ENCODE measurements around the gene SPNS2. TPM values are rescaled to one million over a fixed set of nuclear protein-coding genes. Genes with fewer than 3 reads are reported as not detected.

SPNS2 gene, protein sequence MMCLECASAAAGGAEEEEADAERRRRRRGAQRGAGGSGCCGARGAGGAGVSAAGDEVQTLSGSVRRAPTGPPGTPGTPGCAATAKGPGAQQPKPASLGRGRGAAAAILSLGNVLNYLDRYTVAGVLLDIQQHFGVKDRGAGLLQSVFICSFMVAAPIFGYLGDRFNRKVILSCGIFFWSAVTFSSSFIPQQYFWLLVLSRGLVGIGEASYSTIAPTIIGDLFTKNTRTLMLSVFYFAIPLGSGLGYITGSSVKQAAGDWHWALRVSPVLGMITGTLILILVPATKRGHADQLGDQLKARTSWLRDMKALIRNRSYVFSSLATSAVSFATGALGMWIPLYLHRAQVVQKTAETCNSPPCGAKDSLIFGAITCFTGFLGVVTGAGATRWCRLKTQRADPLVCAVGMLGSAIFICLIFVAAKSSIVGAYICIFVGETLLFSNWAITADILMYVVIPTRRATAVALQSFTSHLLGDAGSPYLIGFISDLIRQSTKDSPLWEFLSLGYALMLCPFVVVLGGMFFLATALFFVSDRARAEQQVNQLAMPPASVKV
- total RNA-seq (under 0.01 and 0.17 TPM in 2 replicates), polyA plus RNA-seq (not detected in 2 replicates), polyA minus RNA-seq (ENCODE audit: low replicate concordance) (not detected in 2 replicates)
- polyA plus RNA-seq (2012): 0.15 TPM in 1 of 2 replicates, not detected in the other

DNA sequence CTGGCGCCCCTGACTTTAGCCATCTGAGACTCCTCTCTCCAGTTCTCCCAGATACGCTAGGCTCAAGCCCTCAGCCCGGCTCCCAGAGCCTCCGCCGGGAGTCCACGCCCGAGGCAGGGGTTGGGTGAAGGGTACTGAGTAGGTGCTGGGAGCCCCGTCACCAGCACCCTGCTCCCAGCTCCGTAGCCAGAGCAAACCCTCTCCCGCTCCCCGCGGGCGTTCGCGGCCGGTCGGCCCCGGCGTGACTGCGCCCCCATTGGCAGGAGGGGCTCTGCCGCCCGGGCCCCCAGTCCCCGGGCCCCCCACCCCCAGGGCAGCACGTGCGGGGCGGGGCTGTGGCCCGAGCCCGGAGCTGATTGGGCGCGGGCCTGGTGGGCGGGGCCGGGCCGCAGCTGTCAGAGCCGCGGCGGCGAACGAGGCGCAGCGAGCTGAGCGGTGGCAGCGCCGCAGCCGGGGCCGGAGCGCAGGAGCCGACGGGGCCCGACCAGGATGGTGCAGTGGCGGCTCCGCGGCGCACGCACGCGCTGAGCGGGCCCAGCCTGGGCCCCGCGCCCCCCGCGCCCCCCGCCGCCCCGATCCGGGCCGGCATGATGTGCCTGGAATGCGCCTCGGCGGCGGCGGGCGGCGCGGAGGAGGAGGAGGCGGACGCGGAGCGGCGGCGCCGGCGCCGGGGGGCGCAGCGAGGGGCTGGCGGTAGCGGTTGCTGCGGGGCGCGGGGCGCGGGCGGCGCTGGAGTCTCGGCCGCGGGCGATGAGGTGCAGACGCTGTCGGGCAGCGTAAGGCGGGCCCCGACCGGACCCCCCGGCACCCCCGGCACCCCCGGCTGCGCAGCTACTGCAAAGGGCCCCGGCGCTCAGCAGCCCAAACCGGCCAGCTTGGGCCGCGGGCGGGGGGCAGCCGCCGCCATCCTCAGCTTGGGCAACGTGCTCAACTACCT is at the start of gene SPNS2:
SPNS2 (plus strand) TSS at position 421 of the 937 bp plus-strand sequence; CDS start at position 588, 167 bp downstream.
- H4K20me1 ChIP-seq (ENCODE audit: control insufficient read depth, extremely low read depth, insufficient read depth, low read length): no peaks in the 10 kb centered on the region
- H3K9me3 ChIP-seq (ENCODE audit: control insufficient read depth, insufficient read depth, low read depth, low read length): no peaks in the 10 kb centered on the region
- H3K36me3 ChIP-seq (ENCODE audit: control insufficient read depth, insufficient read depth, low read length): no peaks in the 10 kb centered on the region
- H2AFZ ChIP-seq (ENCODE audit: low read length): no peak within 1 kb of the TSS
- no peaks in the 10 kb centered on the region for H3K4me1 ChIP-seq (ENCODE audit: control insufficient read depth, extremely low read depth, insufficient read depth, low read length)
- TF ChIP-seq EZH2 (IDR thresholded peaks at IDR 0.05; ENCODE audit: low read length, missing control alignments): no peak
- TF ChIP-seq, protein P1, sequence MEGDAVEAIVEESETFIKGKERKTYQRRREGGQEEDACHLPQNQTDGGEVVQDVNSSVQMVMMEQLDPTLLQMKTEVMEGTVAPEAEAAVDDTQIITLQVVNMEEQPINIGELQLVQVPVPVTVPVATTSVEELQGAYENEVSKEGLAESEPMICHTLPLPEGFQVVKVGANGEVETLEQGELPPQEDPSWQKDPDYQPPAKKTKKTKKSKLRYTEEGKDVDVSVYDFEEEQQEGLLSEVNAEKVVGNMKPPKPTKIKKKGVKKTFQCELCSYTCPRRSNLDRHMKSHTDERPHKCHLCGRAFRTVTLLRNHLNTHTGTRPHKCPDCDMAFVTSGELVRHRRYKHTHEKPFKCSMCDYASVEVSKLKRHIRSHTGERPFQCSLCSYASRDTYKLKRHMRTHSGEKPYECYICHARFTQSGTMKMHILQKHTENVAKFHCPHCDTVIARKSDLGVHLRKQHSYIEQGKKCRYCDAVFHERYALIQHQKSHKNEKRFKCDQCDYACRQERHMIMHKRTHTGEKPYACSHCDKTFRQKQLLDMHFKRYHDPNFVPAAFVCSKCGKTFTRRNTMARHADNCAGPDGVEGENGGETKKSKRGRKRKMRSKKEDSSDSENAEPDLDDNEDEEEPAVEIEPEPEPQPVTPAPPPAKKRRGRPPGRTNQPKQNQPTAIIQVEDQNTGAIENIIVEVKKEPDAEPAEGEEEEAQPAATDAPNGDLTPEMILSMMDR (conservative IDR thresholded peaks at IDR 0.05 in 1 of 2, IDR thresholded peaks at IDR 0.05 in 1 of 2; ENCODE audit: low read depth in 1 of 2, low read length in 2 of 2): no peak
- peaks cover 19% of the 10 kb centered on the region for H3K27me3 ChIP-seq (ENCODE audit: control insufficient read depth, insufficient read depth, low read length)
- no peak within 1 kb of the TSS for H3K4me3 ChIP-seq (replicated peaks in 1 of 4; ENCODE audit: control extremely low read depth in 1 of 4, insufficient read depth in 1 of 4, low read depth in 3 of 4, low read length in 4 of 4)
- H3K79me2 ChIP-seq (ENCODE audit: control insufficient read depth, insufficient read depth, low read length): no peaks in the 10 kb centered on the region
- DNase-seq (ENCODE audit: low read depth in 2 of 2): peak; percentile 12 to 39
- H3K4me2 ChIP-seq (ENCODE audit: extremely low read depth, insufficient read depth, low read length): no peak within 1 kb of the TSS
- H3K27ac ChIP-seq (ENCODE audit: insufficient read depth, low read length): no peak within 1 kb of the TSS
- H3K9ac ChIP-seq (ENCODE audit: insufficient read depth, low read length): no peak within 1 kb of the TSS

GRCh38 chr17:4449736-4450135 is 48.9 kb upstream of the SPNS2 start:
- Histone ChIP-seq H3K36me3 (ENCODE audit: control insufficient read depth, insufficient read depth, low read length) (no peaks in the 10 kb centered on the region), H3K79me2 (ENCODE audit: control insufficient read depth, insufficient read depth, low read length) (no peaks in the 10 kb centered on the region), H3K4me3 (replicated peaks in 1 of 4; ENCODE audit: control extremely low read depth in 1 of 4, insufficient read depth in 1 of 4, low read depth in 3 of 4, low read length in 4 of 4) (no peak overlapping the region), H2AFZ (ENCODE audit: low read length) (no peak overlapping the region), H3K4me2 (ENCODE audit: extremely low read depth, insufficient read depth, low read length) (no peak overlapping the region), H3K27me3 (ENCODE audit: control insufficient read depth, insufficient read depth, low read length) (no peaks in the 10 kb centered on the region), H3K27ac (ENCODE audit: insufficient read depth, low read length) (no peak overlapping the region), H3K9me3 (ENCODE audit: control insufficient read depth, insufficient read depth, low read depth, low read length) (no peaks in the 10 kb centered on the region), H3K9ac (ENCODE audit: insufficient read depth, low read length) (no peak overlapping the region), H4K20me1 (ENCODE audit: control insufficient read depth, extremely low read depth, insufficient read depth, low read length) (no peaks in the 10 kb centered on the region), H3K4me1 (ENCODE audit: control insufficient read depth, extremely low read depth, insufficient read depth, low read length) (no peaks in the 10 kb centered on the region)
- TF ChIP-seq EZH2 (IDR thresholded peaks at IDR 0.05; ENCODE audit: low read length, missing control alignments): no peak
- TF ChIP-seq, protein P1 (conservative IDR thresholded peaks at IDR 0.05 in 1 of 2, IDR thresholded peaks at IDR 0.05 in 1 of 2; ENCODE audit: low read depth in 1 of 2, low read length in 2 of 2): no peak
- no peak for DNase-seq (ENCODE audit: low read depth in 2 of 2)
